C4-2B (cell line): Measurements from ENCODE around the gene DNM3.

Experiments used
- ZFX ChIP-seq: fragments of 450-650 bp; IDR thresholded peaks from 2 replicates; pipeline ENCODE4 v1.6.1; 2017
- TF ChIP-seq, protein P1 (sequence below): fragments of 450-650 bp; conservative IDR thresholded peaks from 2 replicates; pipeline ENCODE4 v1.5.1; 2017; ENCODE audit warnings: mild to moderate bottlenecking

DNA sequence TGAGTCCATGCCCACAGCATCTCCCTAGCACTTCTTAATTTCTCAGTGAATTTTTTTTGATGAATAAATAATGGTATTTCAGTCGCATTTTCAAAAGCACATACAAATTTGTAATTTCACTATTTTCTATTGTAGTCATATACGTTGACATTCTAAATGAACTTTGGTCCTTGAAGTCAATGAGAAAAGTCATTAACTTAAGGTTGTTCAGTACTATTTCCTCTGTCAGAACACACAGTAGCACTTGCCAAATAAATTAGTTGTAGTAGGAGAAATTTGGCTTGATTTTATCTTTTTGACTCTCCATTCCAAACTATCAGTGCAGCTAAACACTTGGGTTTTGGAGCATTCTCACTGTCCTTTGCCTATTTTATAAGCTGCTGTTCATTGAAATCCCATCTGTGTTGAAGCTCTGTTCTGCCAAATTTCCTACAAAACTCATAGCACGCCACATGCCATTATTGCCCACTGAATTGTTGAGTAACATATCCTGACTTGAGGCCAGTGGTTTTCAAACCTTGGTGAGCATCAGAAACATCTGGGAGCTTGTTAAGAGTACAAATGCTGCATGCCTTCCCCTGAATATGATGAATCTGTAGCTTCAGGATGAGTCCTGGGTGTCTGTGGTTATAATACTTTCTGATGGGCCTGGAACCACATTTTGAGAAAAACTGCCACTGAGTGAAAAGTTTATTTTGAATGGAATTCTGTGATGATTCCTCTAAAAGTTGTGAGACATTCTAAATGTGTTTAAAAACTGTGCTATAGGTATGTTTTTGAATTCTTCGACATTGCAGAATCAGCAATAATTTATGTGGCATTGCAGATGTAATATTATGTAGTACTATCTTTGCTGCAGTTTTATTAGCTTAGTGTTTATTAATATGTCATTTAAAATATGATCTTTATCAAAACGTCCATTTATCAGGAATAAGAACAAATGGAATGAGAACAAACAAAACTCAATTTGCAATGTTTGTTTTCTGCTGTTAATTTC is 78.9 kb downstream of the DNM3 start:
- TF ChIP-seq, protein P1, sequence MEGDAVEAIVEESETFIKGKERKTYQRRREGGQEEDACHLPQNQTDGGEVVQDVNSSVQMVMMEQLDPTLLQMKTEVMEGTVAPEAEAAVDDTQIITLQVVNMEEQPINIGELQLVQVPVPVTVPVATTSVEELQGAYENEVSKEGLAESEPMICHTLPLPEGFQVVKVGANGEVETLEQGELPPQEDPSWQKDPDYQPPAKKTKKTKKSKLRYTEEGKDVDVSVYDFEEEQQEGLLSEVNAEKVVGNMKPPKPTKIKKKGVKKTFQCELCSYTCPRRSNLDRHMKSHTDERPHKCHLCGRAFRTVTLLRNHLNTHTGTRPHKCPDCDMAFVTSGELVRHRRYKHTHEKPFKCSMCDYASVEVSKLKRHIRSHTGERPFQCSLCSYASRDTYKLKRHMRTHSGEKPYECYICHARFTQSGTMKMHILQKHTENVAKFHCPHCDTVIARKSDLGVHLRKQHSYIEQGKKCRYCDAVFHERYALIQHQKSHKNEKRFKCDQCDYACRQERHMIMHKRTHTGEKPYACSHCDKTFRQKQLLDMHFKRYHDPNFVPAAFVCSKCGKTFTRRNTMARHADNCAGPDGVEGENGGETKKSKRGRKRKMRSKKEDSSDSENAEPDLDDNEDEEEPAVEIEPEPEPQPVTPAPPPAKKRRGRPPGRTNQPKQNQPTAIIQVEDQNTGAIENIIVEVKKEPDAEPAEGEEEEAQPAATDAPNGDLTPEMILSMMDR = no peak
- TF ChIP-seq ZFX = no peak
